HL-60/S4 treated with phorbol 12-myristate 13-acetate at 8.2 ng/mL for 4 days and 3 days (cell line): Measurements from ENCODE around the gene NOXA1.

Source experiments
- in situ Hi-C: fragments of 300-500 bp; cut with MboI; formaldehyde crosslinking; loops from 2 replicates; pipeline ENCODE4 v1.15.0; 2022; ENCODE audit warnings: low sequenced_read_pairs

Gene NOXA1

DNA sequence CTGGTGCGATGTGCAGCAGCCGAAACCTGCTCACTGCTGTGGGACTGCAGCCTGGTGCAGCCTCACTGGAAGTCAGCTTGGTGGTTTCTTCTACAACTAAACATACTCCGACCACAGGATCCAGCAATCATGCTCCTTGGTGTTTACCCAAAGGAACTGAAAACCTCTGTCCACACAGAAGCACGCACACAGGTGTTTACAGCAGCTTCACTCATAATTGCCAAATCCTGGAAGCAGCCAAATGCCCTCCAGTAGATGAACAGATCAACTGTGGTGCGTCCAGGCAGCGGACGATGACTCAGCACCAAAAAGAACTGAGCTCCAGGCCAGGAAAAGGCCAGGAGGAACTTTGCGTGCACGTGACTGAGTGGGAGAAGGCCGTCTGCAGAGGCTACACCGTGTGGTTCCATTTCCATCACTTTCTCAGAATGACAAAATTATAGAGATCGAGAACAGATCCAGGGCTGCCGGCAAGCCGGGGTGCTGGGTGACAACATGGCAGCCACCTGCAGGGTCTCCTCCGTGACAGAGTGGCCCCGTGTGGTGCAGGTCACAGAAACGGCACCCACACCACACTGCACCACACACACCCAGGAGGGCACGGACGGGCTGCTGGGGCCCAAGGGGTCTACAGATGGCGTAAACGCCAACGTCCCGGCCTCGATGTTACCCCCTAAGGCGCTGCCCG, 59.0 kb downstream of the NOXA1 start:
- in situ Hi-C loops = no loop called here
